Transverse colon (tissue), 3 donors: ENCODE data around the gene TMEM202.

ENCODE experiments used
- CTCF ChIP-seq, 5 experiments: fragments of 200-600 bp in 3 of 5; fragments of 450-650 bp in 2 of 5; sonication (generic) in 3 of 5; IDR thresholded peaks; 1 replicate in 2 of 5; 2 replicates in 3 of 5; pipeline ENCODE4 v1.5.1; 2016 to 2017; ENCODE audit warnings: antibody characterized with exemption in 5 of 5, inconsistent platforms in 3 of 5, mild to moderate bottlenecking in 2 of 5, moderate library complexity in 1 of 5
- EP300 ChIP-seq: sonication (generic); formaldehyde crosslinking; IDR thresholded peaks from one replicate; pipeline ENCODE4 v1.6.1; 2017; ENCODE audit warnings: antibody characterized with exemption, low read depth
- POLR2A ChIP-seq: fragments of 450-650 bp; IDR thresholded peaks from one replicate; pipeline ENCODE4 v1.6.1; 2016; ENCODE audit warnings: antibody characterized with exemption, mild to moderate bottlenecking, moderate library complexity

DNA sequence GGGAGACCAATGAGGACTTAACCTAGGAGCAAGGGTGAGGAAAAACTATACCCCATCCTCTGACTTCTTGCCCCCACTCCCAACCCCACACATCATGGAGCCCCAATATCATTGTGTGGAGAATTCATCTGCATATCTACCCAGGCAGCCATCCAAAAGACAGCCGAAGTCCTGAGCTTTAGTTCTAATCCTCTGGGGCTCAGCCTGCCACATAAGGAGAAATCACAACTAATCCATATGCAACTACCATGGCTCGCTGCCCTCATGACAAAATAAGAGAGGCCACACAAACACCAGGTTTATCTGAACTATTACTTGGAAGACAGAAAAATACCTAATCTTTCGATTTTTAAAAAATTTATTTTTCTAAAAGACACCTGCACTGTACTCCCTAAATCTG is 40.0 kb upstream of the TMEM202 start:
- TF ChIP-seq CTCF (IDR thresholded peaks at IDR 0.05) (no peak), POLR2A (no peak), EP300 (no peak)
